GM10248 (cell line): ENCODE measurements around the gene C20orf141.

Source experiments
- CTCF ChIA-PET: fragments of 300-600 bp; sonication (Branson Sonifier 250); formaldehyde crosslinking; extraction: SDS; loops from one replicate; lab custom pipeline; 2021; ENCODE audit warnings: antibody characterized with exemption; lab: Yijun Ruan, JAX
- POLR2A ChIA-PET: fragments of 350-650 bp; sonication (Branson Sonifier 250); formaldehyde crosslinking; extraction: SDS; loops from one replicate; lab custom pipeline; 2020; ENCODE audit warnings: antibody characterized with exemption; lab: Yijun Ruan, JAX
- DNase-seq: peaks from one replicate; pipeline ENCODE4 v3.0.0; 2012; ENCODE audit errors: extremely low spot score
- CTCF ChIP-seq: IDR thresholded peaks from 2 replicates; pipeline ENCODE4 v1.5.1; 2012; ENCODE audit warnings: mild to moderate bottlenecking, low read depth; ENCODE audit errors: extremely low read depth, missing control alignments, control extremely low read depth

C20orf141 gene

DNA sequence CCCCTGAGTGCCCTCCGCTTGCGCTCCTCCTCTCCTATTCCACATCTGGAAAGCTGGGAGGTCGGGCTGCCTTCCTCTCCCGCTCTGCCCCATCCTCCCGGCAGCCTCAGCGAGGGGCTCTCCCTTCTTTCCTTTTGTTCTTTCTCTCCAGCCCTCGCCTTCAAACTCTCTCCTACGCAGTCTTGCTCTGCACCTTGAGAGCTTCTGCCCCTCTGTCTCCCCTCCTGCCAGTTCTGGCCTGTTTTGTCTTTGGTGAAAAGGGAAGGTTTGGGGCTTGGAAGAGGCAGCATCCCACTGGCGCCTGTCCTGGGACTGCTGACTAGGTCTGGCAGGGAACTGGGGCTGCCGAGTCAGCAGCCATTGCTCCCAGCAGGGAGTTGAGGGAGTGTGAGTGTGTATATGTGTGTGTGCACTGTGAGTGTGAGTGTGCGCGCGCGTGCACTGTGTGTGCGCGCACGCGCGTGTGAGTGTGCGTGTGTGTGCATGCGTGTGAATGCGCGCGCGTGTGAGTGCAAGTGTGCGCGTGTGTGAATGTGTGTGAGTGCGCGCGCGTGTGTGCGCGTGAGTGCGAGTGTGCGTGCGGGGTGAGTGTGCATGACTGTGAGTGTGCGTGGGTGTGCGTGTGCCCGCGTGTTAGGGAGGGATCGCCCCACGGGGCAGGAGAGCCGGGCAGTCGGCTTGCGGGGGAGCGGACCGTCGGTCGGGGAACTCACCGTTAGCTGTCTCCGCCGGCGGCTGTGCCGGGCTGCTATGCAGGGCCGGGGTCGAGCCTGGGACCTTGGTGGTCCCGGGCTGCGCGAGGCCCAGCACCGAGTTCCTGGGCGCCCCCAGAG lies 14.9 kb upstream of the C20orf141 start:
- POLR2A ChIA-PET, result no interaction called here
- peak; percentile 51 for DNase-seq
- TF ChIP-seq CTCF, result no peak
- CTCF ChIA-PET, result no interaction called here

DNA sequence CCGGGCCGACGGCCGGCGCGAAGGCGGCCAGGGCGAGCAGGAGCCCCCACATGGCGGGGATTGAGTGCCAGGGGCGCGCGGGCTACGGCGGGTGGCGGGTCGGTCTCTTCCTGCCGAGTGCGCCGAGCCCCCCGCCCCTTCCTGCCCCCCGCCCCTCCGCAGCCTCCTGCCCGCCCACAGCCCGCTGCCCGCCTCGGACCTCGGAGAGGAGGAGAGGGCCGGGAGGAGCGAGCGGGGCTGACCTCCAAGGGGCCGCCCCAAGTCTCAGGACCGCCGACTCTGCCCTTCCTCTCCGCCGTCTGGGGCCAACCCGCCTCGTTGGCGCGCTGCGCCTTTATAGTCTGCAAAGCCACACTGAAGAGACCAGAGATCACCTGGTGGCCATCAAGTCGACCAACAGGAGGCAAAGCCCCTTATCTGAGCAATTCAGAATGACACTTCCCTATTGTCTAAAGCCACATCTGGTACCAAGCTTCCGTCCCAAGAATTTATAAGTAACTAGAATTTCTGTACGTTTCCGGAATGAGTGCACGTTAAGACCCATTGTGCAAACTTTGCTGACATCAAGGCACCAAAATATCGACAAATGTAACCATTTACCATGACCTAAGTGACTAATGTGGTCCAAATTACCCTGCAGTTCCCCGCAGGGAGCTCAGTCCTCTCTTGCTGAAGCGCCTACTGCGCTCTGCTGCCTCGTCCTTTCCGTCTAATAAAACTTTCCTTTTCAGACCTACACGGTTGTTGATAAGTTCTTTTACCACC lies 14.1 kb upstream of the C20orf141 start, which contains the start of gene CPXM1:
Gene CPXM1 (minus strand): TSS at position 107 of the 765 bp plus-strand sequence. CDS start 55 bp downstream, at position 52.
- ChIA-PET CTCF (interaction anchor here (1.0 kb wide), 2 partner anchors 9 to 10 kb away, joined by 3 read pairs; no protein-coding TSS in a partner anchor), POLR2A (no interaction called here)
- DNase-seq, result peak; percentile 62
- TF ChIP-seq CTCF, result no peak

GRCh38 chr20:2801286-2801728 lies 13.5 kb upstream of the C20orf141 start:
- no peak for DNase-seq
- no peak for TF ChIP-seq CTCF
- POLR2A ChIA-PET, result no interaction called here
- CTCF ChIA-PET, result interaction anchor here (1.0 kb wide), 2 partner anchors 9 to 10 kb away, joined by 3 read pairs; no protein-coding TSS in a partner anchor

DNA sequence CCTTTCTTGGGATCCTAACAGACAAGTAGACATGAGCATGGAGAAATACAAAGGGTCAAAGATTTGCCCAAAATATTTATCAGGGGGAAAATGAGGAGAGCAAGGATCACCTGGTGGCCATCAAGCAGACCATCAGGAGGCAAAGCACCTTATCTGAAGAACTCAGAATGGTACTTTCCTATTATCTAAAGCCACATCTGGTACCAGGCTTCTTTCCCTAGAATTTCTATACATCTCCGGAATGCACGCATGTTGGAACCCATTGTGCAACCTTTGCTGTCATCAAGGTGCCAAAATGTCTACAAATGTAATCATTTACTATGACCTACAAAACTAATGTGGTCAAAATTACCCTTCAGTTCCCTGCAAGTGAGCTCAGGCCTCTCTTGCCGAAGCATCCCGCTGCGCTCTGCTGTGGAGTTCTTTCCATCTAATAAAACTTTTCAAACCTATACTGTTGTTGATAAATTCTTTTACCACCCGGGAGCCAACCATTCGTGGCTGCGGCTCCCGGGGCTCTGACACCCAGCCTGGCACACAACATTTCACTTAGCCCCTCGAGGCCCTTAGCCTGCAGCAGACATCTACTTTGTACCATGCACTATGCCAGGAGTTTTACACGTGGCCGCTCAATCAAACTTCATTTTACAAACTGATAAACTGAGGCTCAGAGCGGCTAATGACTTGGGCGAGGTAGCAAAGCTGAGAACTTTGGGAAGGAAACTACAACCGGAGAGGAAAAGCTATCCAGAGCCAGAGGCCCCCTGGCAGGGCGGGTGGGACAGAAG lies 10.6 kb upstream of the C20orf141 start:
- DNase-seq, result no peak
- no peak for TF ChIP-seq CTCF
- ChIA-PET POLR2A (no interaction called here), CTCF (no interaction called here)

DNA sequence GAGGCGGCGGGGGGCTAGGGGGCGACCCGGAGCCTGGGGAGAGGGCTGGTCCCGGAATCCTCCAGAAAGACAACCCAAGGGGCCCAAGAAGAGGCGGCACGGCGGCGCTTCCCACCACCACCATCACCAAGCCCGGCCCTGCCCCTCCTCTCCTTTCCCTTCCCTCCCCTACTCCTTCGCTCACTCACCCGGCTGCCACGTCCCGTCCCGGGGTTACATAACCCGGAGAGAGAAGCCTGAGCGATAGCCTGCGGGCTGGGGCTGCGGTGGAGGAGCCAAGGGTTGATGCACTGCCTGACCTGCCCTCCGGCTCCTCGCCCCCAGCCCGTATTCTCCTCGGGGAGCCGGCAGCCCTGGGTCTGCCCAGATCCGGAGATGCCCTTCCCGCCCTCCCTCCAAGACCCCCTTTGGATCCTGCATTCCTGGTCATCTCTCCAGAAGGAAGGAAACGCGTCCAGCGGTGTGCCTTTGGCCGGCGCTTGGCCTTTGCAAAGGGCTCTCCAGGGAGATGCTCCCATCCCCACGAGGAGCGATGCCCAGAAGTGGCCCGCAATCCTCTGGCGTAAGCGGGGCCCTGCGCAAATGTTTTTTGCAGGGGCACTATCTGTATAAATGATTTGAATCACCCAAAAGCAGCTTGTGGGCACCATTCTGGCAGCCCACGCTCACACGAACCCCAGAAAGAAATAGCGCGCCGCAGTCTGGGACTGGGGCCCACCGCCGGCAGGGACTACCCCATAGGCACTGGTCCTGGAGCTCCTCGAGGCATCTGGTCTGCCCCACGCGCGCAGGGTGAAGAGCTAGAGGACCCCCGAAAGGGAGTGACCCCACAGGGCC lies 9.7 kb upstream of the C20orf141 start:
- DNase-seq, result peak; percentile 18
- POLR2A ChIA-PET, result no interaction called here
- CTCF ChIA-PET, result no interaction called here
- TF ChIP-seq CTCF, result no peak
